Sigmoid colon (tissue), 3 donors: Measurements from ENCODE around the gene ECE1.

Source experiments
- CTCF ChIP-seq, 4 experiments: fragments of 450-650 bp in 3 of 4; fragments of 200-600 bp in 1 of 4; IDR thresholded peaks; one replicate each; pipeline ENCODE4 v1.5.1; 2016 to 2019; ENCODE audit warnings: antibody characterized with exemption in 4 of 4, mild to moderate bottlenecking in 3 of 4, moderate library complexity in 2 of 4
- POLR2A ChIP-seq, 2 donors: fragments of 450-650 bp; IDR thresholded peaks; one replicate each; pipeline ENCODE4 v1.6.1; 2016; ENCODE audit warnings: antibody characterized with exemption in 2 of 2, mild to moderate bottlenecking in 2 of 2, moderate library complexity in 2 of 2

GRCh38 chr1:21283524-21283923 lies 6.7 kb downstream of the ECE1 start:
- TF ChIP-seq POLR2A (IDR thresholded peaks at IDR 0.05) (no peak), CTCF (IDR thresholded peaks at IDR 0.05) (no peak)
